ENCODE measurements around the gene RTTN. TPM values are rescaled to one million over a fixed set of nuclear protein-coding genes. Genes with fewer than 3 reads are reported as not detected.

RTTN gene
- total RNA-seq, 4 donors from 2014 or later: 5.2 to 27.9 (median 10.5) TPM

- Histone ChIP-seq H3K27ac (no peak overlapping the region), H3K27me3 (no peaks in the 10 kb centered on the region), H3K9me3 (no peaks in the 10 kb centered on the region), H3K4me1 (no peaks in the 10 kb centered on the region), H3K4me3 (no peak overlapping the region), H3K36me3 (peaks cover 5 to 93% of the 10 kb centered on the region in 2 donors)
- TF ChIP-seq EP300 (IDR thresholded peaks at IDR 0.05) (no peak), POLR2A (IDR thresholded peaks at IDR 0.05) (no peak), CTCF (IDR thresholded peaks at IDR 0.05) (no peak), POLR2AphosphoS5 (IDR thresholded peaks at IDR 0.05) (no peak)
- ATAC-seq: no peak
- WGBS, 2 donors (ENCODE audit: low coverage in 1 of 2): 84 to 90% methylated on average over 4 of the region's 4 CpGs
Observed at GRCh38 chr18:70194227-70194890, 11.1 kb downstream of the RTTN start.

- TF ChIP-seq POLR2A (IDR thresholded peaks at IDR 0.05) (no peak), EP300 (IDR thresholded peaks at IDR 0.05) (no peak), CTCF (IDR thresholded peaks at IDR 0.05) (no peak), POLR2AphosphoS5 (IDR thresholded peaks at IDR 0.05) (no peak)
- H3K27ac ChIP-seq: no peak overlapping the region
- WGBS, 2 donors (ENCODE audit: low coverage in 1 of 2): 73 to 84% methylated on average over 3 of the region's 3 CpGs
- peaks cover 0 to 93% of the 10 kb centered on the region in 2 donors for H3K36me3 ChIP-seq
- H3K27me3 ChIP-seq: no peaks in the 10 kb centered on the region
- H3K4me1 ChIP-seq: no peaks in the 10 kb centered on the region
- no peak for ATAC-seq
- H3K4me3 ChIP-seq: no peak overlapping the region
- H3K9me3 ChIP-seq: no peaks in the 10 kb centered on the region
Observed at GRCh38 chr18:70190529-70190928, 15.0 kb downstream of the RTTN start.

- Histone ChIP-seq H3K36me3 (peaks cover 0 to 81% of the 10 kb centered on the region in 2 donors), H3K27ac (no peak overlapping the region), H3K9me3 (no peaks in the 10 kb centered on the region), H3K4me1 (no peaks in the 10 kb centered on the region), H3K4me3 (no peak overlapping the region), H3K27me3 (no peaks in the 10 kb centered on the region)
- TF ChIP-seq POLR2A (IDR thresholded peaks at IDR 0.05): no peak
- TF ChIP-seq EP300 (IDR thresholded peaks at IDR 0.05): no peak
- no peak for ATAC-seq
Observed at GRCh38 chr18:70188113-70188512, 17.4 kb downstream of the RTTN start.

- H3K4me1 ChIP-seq: no peaks in the 10 kb centered on the region
- H3K27me3 ChIP-seq: no peaks in the 10 kb centered on the region
- TF ChIP-seq CTCF (IDR thresholded peaks at IDR 0.05): no peak
- no peak for TF ChIP-seq EP300 (IDR thresholded peaks at IDR 0.05)
- TF ChIP-seq POLR2A (IDR thresholded peaks at IDR 0.05): no peak
- TF ChIP-seq POLR2AphosphoS5 (IDR thresholded peaks at IDR 0.05): no peak
- WGBS, 2 donors (ENCODE audit: low coverage in 1 of 2): 83 to 100% methylated on average over 1 to 2 of the region's 2 CpGs
- ATAC-seq: no peak
- H3K36me3 ChIP-seq: peaks cover 0 to 40% of the 10 kb centered on the region in 2 donors
- H3K27ac ChIP-seq: no peak overlapping the region
- no peak overlapping the region for H3K4me3 ChIP-seq
- no peaks in the 10 kb centered on the region for H3K9me3 ChIP-seq
Observed at GRCh38 chr18:70183441-70183840, 22.0 kb downstream of the RTTN start.

- Histone ChIP-seq H3K4me1 (no peaks in the 10 kb centered on the region), H3K9me3 (no peaks in the 10 kb centered on the region), H3K27me3 (no peaks in the 10 kb centered on the region), H3K4me3 (no peak overlapping the region), H3K27ac (no peak overlapping the region), H3K36me3 (peaks cover 0 to 37% of the 10 kb centered on the region in 2 donors)
- ATAC-seq: no peak
- TF ChIP-seq EP300 (IDR thresholded peaks at IDR 0.05): no peak
- TF ChIP-seq POLR2A (IDR thresholded peaks at IDR 0.05): no peak
- TF ChIP-seq POLR2AphosphoS5 (IDR thresholded peaks at IDR 0.05): no peak
- TF ChIP-seq CTCF (IDR thresholded peaks at IDR 0.05): no peak
Observed at GRCh38 chr18:70182548-70182947, 22.9 kb downstream of the RTTN start.

Data from gastroesophageal sphincter (tissue), 4 donors.